Activated CD4-positive, alpha-beta T cell treated with anti-CD3 and anti-CD28 coated beads, Interleukin-2, amount 50 U/mL, for 1 hour (primary cell): ENCODE results near the gene NHP2.

ENCODE experiments used
- DNase-seq: peaks from one replicate; pipeline ENCODE4 v3.0.0-alpha.2; 2020

NHP2 gene

DNA sequence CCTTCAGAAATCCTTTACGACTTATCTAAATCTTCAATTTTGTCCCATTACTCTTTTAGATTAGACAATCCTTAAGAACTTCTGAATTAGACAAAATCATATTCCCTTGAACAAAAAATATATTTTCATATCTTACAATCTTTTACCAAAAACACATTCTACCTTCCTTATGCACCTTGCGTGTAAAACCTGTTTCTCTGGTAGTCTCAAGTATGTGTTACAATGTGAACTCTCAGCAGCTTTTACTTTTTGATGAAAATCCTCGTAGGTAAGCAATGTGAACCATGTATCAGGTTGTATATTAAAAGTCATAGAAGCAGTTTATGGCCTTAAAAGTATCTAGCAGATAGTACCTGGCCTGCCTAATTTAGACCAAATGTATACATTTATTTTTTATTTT is 20.8 kb upstream of the NHP2 start:
- no peak for DNase-seq

DNA sequence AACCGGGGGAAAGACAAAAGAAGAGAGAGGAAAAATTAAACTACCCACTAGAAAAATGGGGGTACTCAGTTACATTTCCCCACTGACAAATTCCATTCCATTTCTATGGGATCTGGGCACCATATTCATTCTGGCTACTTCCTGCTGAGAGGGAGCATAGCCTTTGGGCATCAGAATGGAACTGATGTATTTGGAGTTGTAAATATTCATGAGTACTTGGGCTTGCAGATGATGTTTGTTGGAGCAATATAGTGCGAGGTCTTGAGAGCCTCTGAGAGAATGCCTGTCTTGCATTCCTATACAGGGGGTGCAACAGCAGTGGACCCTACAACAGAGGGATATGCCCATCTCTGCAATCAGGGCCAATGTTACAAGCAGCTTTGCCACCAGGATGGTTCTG is 16.8 kb upstream of the NHP2 start:
- DNase-seq, result no peak

DNA sequence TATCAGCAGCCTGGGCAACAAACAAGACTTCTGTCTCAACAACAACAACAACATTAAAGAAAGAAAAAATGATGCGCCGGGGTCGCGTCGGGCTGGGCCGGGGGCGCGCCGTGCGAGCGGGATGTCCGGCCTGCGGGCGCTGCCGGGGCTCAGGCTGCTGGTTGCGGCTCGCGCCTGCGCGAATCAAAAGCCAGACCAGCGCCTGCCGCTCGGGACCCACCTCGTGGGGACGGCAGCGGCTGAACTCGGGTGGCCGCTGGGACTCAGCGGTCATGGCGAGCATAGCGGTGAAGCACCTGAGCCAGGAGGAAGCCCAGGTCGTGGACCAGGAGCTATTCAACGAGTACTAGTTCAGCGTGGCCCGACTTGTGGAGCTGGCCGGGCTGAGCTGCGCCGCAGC is 11.9 kb upstream of the NHP2 start:
- no peak for DNase-seq

DNA sequence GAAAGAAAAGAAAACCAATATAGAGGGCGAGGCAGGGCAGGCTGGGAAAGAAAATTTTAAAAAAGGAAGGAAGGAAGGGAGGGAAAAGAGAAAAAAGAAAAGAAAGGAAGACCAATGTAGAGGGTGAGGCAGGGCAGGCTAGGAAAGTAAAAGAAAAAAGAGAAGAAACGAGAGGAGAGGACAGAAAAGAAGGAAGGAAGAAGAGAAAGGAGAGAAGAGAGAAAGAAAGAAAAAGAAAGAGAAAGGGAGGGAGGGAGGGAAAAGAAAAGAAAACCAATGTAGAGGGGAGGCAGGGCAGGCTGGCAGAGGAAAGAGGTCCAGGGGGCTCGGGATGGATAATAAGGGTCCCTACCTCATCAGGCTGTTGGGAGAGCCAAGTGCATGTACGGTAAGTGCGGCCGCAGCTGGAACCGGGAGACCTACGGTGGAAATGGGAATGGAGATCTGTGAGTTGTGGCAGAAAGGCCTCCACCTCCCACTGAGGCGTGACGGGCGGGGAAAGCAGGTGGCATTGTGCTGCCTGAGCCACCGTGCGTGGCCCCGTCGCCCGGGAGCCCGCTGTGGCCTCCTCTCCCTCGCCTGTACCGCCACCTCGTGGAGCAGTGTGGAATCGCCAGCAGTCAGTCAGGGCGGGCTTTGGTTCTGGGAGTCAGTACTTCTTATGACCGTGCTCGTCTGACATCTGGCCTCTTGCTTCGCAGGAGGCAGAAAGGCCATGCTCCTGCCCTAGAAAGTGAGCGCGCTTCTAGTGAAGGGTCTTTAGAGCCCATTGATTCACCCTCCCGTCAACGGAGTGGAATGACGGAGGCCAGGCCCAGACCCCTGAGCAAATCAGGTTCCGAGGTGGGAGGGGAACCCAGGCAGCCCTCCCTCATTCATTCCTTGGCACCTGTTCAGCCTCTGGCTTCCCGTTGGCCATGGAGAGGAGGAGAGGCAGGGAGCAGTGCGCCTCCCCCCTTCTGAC is 10.4 kb upstream of the NHP2 start:
- DNase-seq, result peak; percentile 94

DNA sequence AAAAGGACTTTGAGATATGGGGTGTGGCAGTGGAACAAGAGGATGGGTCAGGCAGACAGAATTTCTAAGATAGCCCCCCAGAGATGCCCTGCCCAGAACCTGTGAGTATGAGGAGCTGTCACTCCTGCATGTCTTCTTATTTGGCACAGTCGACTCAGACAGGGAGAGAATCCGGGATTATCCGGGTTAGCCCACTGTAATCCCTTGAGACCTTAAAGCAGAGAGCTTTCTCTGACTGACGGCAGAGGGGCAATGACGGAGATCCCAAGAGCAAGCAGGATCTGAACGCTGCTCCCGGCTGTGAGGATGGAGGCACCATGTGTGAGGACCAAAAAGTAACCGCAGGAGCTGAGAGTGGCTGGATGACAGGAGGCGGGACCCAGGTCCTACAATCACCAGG is 8.8 kb upstream of the NHP2 start:
- DNase-seq, result no peak

DNA sequence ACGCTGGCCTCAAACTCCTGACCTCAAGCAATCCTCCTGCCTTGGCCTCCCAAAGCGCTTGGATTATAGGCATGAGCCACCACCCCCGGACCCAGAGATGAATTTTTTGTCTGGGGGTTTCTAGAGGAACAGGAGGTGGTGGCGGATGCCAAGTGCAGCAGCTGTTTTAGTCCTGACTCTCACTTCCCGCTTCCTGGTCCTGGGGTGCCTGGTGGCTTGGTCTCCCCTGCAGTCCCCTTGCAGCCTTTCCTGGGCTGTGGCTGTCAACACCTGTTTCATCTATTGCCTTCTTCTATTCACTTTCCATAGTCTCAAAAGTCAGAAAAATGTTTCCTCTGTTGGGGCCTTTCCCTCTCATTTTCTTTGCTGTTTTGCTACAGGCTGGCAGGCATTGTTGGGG is 6.5 kb upstream of the NHP2 start:
- DNase-seq, result no peak

DNA sequence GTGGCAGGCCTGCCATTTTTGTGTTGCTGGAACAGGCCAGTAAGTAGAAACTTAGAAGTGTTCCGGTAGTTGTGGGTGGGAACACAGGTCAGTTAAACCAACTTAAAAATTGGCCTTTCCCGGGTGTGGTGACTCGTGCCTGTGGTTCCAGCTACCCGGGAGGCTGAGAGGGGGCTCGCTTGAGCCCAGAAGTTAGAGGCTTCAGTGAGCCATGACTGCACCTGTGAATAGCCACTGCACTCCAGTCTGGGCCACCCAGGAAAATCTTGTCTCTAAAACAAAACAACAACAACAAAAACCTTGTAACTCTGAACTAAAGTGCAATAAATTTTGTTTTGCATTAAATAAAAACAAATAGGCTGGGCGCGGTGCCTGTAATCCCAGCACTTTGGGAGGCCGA is 1.4 kb upstream of the NHP2 start:
- DNase-seq, result no peak

DNA sequence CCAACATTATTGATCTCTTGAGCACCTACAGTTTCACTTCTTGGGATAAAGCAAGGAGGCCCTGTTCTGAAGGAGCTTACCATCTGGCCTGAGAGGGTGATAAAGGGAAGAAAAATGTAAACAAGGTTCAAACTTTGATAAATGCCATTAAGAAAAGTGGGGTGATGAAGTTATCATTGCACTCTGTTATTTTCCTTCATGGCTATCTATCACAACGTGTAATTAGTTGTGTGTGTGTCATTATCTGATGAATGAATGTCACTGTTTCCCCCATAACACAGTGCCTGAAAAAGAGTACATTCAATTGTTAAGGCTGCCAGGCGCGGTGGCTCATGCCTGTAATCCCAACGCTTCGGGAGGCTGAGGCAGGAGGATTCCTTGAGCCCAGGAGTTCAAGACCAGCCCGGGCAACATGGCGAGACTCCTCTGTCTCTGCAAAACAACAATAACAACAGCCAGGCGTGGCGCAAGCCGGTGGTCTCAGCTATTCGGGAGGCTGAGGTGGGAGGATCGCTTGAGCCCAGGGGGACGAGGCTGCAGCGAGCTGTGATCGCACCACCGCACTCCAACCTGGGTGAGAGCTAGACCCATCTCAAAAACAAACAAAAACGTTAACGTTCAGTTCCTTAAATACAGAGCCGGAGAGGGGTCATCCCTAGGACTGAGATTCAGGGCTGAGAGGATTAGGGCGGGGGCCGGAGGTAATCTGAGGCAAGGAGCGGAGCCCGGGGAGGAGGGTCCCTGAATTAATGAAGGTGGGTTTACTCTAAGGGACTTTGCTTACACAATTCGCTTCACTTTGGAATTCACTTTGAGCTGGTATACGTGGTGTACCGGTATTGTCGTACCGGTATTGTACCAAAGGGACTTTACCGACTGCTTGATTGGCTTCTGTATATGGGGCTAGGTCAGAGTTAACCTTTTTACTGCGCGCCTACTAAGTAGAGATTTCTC is 917 bp downstream of the NHP2 start:
- DNase-seq, result no peak

DNA sequence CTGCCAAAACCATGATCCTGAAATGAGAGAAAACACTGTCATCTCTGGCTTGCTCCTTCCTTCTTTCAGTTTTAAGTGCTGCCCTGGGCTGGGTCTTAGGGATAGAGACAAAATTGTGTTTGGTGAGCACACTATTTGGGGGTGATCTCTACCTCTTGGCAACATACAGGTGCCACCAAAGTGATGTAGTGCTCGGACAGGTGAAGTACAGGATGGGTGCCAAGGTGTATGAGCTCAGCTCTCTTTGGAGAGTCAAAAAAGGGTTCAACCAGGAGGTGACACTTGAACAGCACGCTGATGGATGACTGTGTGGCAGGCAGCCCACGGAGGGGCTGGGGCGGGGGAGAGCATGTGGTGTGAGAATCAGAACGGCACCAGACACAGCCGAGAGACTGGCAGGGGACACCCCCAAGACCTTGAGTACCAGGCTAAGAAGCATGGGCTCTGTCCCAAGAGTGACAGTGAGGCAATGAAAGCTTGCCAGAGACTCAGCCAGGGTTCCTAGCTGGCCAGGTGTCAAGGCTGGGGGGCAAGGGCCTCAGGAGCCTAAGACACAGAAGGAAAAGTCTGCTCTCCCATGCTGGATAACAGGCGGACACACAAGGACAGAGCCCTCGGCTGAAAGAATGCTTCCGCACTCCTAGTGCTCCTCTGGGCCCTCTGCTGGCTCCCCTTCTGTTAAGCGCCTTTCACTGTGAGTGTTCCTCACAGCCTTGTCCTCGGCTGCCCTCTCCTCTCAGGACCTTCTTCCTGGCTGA is 2.5 kb downstream of the NHP2 start:
- no peak for DNase-seq

DNA sequence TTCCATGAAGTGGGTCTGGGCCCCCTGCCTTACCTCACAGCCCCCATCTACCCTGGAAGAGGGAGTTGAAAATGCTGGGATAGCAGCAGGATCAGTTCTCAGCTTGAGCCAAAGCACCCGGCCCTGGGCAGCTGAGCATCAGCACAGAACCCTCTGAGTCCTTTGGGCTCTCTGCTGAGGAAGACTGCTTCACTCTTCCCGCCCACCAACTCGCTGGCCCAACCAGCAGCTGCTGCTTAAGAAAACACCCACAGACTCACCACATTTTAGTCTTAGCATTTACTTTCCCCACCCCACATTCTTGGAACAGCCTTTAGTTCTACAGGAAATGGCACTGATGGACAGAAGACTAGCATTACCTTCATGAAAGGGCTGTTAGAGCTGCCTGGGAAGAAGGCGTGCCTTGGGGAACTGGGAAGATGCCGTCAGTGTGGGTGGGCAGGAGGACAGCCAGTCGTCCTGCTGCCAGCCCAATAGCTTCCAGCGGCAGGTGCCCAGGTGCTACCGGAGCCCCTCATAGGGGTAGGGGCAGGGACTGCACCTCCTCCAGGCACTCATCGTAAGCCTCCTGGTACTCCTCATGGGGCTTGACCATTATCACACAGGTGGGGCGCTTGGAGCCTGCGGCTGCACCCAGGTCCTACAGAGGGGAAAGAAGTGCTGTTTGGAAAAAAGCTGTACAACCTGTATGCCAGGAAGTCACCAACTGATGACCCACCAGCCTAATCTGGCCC is 4.3 kb downstream of the NHP2 start:
- no peak for DNase-seq

DNA sequence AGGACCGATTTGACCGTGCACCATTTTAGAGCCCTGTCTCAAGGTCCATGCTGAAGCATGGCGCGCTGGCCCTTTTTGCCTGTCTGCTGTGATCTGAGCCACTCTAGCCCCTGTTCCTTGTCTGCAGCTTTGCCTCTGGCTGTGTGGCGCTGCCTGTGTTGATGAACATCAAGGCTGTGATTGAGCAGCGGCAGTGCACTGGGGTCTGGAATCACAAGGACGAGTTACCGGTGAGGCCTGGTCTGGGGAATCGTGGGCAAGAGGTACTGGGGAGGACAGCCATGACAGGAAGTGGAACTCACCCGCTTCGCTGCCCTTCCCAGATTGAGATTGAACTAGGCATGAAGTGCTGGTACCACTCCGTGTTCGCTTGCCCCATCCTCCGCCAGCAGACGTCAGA is 6.3 kb downstream of the NHP2 start:
- no peak for DNase-seq

DNA sequence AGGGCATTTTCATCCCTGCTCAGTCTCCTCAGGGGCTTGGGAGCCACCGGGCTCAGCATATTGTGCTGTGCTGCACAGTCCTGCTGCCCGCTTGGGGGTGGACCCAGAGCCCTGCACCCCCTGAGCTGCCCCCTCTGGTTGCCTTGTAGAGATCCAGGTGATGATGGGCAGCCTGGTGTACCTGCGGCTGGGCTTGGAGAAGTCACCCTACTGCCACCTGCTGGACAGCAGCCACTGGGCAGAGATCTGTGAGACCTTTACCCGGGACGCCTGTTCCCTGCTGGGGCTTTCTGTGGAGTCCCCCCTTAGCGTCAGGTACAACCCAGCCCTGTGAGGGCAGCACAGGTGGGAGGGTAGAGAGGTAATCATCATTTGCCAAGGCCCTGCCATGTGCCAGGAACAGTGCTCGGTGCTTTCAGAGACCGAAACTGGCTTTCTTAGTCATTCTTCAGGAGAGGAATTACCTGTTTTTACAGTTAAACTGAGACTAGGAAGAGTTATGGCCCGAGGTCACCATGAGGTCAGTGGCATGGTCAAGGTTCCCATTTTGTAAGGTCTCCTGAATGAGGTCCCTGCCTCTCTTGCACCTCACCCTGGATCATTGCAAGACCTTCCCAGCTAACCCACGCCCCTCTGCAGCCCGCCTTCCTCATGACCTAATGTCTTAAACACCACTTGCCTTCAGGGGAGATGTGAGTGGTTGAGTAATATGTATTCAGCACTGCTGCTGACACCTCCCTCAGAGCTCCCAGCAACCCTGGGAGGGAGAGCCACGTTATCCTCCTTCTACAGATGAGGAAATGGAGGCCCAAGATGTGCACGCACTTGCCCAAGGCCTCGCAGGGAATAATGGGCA is 7.5 kb downstream of the NHP2 start:
- DNase-seq, result peak; percentile 79

DNA sequence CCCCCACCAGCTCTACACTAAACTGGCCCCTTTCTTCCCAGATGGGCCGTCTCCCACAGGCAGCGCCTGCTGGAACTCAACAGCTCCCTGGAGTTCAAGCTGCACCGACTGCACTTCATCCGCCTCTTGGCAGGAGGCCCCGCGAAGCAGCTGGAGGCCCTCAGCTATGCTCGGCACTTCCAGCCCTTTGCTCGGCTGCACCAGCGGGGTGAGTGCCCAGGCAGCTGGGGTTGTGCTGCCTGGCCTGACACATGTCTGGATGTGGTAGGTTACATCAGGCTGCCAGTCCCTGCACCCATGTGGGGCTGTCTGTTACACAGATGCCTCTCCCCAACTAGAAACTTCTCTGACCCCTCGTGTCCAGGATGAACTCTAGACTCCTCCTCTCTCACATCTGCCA is 9.8 kb downstream of the NHP2 start:
- DNase-seq, result no peak

DNA sequence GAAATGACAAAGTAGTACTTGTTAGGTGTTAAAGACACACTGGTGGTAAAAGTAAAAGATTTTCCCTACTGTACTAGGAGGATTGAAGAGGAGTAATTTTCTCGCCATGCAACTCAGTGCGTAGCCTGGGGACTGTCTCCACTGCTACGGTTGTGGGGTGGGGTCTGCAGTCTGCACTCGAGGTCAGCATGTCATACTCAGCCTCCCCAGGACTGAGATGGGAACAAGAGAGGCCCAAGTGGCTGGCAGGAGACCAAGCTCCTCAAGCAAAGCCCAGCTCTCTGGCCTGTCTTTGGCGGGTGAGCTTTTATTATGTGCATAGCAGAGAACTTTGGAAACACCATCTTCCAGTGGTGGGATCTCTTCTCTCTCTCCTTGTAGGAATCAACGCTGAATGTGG is 10.4 kb downstream of the NHP2 start:
- no peak for DNase-seq

DNA sequence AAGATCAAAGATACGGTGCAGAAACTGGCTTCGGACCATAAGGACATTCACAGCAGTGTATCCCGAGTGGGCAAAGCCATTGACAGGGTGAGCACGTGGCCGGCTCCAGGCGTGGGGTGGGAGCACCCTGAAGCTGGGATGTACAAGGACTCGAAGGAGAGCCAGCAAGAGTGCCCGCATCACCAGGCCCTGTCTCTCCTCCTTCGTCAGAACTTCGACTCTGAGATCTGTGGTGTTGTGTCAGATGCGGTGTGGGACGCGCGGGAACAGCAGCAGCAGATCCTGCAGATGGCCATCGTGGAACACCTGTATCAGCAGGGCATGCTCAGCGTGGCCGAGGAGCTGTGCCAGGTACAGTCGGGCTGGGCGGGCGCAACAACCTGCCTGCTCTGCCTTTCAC is 11.0 kb downstream of the NHP2 start:
- DNase-seq, result no peak

DNA sequence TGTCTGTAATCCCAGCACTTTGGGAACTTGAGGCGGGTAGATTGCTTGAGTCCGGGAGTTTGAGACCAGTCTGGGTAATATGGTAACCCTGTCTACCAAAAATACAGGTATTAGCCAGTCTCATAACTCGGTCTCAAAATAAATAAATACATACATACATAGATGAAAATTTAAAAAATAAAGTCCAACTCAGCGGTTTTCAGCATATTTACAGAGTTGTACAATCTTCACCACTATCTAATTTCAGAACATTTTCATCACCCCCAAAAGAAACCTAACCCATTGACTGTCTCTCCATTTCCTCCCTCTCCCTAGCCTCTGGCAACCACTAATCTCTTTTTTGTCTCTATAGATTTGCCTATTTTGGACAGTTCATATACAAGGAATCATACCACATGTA is 12.1 kb downstream of the NHP2 start:
- no peak for DNase-seq

DNA sequence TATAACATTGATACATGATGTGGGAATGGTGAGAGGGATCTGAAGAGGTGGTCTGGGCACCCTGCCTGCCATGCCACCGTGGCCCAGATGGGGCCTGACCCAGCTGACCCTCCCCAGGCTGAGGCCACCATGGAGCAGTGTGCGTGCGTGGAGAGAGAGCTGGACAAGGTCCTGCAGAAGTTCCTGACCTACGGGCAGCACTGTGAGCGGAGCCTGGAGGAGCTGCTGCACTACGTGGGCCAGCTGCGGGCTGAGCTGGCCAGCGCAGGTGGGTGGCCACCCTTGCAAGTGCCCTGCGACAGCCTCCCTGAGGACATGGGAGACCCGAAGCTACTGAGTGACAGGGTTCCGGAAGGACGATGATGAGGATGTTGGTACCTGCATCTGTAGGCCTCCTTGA is 15.7 kb downstream of the NHP2 start:
- DNase-seq, result no peak

DNA sequence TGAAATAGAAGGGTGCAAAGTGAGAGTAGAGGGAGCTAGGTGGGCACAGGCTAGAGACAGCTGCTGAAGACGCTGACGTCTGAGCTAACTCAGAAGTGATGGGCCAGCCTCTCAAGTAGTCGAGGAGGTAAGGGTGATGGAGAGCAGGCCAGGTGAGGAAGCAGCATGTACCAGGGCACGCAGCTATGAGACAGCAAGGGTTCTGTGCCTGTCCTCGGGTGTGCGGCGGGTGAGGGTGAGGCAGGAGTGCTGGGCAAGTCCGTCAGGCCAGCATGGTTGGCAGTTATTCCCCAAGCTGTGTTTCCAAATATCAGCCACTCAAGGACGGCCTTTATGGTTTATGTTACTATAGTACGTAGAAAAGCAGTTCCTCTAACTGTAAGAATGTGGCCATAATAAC is 16.7 kb downstream of the NHP2 start:
- no peak for DNase-seq

DNA sequence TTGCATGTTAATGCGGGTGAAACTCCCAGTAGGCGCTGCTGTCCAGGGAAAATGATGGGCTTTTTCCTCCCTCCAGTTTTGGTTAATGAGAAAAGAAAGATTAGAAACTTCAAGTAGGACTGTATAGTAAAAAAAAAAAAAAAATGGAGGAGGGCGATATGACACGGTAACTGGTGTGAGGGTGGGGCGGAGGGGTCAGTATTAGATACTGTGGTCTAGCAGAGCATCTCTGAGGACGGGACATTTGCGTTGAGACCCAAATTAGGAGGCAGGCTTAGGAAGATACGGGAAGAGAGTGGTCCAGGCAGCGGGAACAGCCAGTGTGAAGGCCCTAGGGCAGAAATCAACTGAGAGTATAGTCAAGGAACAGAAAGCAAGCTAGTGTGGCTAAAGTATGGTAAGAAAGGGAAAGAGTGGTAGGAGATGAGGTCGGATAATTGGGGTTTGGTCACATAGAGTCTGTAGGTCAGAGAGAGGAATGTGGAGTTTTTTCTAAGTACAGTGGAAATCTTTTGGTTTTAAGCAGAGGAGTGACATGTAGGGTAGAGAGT is 22.2 kb downstream of the NHP2 start:
- DNase-seq, result no peak

DNA sequence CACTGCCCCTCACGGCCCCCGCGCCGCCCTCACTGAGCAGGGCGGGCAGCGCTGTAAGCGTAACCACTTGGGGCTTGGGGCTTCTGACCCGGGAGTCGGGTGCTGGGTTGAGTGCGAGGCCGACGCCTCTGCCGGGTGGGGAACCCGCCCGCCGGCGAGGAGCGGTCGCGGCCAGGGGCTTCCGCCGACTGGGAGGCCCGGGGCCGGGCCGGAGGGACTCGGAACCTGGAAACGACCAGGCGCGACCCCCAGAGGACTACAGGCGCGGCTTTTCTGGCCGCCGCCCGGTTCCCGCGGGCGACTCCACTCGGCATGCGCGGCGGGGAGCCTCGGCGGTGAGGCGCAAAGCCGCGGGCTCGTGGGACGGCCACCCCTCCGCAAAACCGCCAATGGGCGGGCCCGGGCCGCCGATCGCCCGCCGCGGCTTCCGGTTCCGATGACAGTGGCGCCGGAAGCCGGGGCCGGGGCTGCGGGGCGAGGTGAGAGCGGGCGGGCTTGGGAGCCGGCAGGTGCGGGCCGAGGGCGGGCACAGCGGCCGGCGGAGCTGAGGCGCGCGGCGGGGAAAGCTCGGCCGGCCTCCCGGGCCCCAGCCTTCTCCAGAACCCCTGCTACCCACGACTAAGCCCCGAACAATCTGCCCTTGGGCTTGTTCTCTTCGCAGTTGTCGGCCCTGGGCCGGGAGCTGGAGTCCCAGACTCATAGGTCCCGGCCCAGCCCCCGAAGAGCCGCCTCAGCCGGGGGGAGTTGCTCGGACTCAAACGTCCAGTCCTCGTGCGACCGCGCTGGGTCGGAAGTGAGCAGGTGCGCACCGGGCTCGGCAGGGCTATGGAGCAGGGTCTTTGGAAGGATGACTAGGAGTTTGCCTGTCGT is 22.9 kb downstream of the NHP2 start, which contains the start of gene RMND5B:
TSS of gene RMND5B (plus strand) at position 439 of the 870 bp plus-strand sequence. CDS start 7,106 bp downstream, outside the sequence.
- DNase-seq, result peak; percentile 79
